GM15510 (cell line): ENCODE measurements around the gene AZIN2.
A peak's percentile ranks its signal among the peaks of the same experiment; 100 is the strongest.

ENCODE experiments used
- POLR2A ChIP-seq: IDR thresholded peaks from 3 replicates; pipeline ENCODE4 v1.6.1; 2011; ENCODE audit warnings: borderline replicate concordance; ENCODE audit not compliant: insufficient read length; ENCODE audit errors: extremely low read depth

AZIN2 gene

DNA sequence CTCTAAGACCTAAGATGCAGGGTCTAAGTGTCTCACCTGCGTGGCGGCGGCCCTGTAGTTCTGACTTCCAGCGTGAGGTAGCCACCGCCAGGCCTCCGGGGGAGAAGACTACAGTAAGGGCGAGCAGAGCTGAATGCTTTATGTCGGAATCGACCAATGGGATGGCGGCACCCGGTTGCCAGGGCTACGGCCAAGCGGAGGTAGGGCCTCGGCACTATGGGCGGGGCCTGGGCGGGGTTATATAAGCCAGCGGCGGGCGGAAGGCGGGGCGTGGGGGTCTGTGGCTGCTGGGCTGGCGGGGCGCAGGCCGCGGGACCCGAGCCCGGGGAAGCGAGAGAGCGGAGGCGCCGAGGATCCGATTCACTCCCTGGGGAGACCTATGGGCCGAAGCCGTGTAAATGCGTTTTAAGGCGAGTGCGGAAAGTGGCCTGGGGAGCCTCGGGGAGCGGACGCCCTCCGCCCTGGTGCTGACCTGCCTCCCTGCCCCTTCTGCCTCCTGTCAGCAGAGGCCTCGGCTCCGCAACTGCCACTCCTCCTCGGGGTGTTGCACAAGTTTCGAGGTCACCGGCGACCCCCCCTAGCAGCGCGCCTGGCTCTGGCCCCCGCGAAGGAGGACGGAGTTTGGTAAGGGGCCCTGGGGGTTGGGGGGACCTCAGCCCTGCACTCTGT is at the start of gene AZIN2:
AZIN2 (plus strand) TSS at position 269 of the 669 bp plus-strand sequence. CDS start 1,097 bp downstream, outside the sequence.
- TF ChIP-seq POLR2A, result no peak

DNA sequence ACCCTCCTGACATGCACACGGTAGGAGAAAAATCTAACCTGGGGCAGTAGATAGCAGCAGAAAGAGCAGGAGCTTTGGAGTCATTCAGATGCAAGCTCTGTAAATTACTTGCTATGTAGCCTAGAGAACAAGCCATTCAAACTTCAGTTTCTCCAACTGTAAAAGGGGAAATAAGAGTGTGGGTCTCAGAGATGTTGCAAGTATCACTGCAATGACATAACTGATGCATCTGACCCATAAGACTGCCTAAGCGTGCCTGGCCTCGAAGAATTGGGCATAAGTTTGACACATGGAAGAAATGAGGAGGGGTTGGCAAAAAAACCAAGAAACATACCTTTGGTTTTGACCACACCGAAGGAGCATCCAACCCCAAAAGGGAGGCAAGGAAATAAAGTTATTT is 49.4 kb upstream of the AZIN2 start:
- no peak for TF ChIP-seq POLR2A

- TF ChIP-seq POLR2A, result no peak
Observed at GRCh38 chr1:33032126-33032869, 48.7 kb upstream of the AZIN2 start.

DNA sequence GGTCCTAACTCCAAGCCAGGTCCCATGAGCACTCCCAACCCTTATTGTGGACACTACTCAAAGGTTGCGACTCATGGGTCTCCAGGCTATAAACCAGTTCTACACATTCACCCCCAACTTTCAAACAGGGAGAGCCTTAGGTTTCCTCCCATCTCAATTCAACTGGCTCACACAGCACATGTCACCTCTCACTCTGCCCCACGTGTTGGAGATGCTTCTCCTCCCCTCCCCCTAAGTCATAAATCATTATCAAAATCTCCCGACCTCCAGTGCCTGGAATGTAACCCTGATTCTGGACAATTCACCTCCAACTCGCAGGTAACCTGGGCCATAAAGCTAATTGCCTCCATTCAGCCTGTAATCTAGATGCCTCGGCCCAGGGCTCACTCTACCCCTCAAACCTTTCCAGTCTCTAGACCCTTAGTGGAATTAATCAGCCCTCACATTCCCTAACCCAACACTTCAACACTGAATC is 44.9 kb upstream of the AZIN2 start:
- TF ChIP-seq POLR2A, result no peak

GRCh38 chr1:33036526-33037503 is 44.1 kb upstream of the AZIN2 start, which contains the start of gene AK2:
Gene AK2 (minus strand): TSS chr1:33036883. CDS start chr1:33036828, 55 bp downstream.
- TF ChIP-seq POLR2A, result peak; percentile 66

DNA sequence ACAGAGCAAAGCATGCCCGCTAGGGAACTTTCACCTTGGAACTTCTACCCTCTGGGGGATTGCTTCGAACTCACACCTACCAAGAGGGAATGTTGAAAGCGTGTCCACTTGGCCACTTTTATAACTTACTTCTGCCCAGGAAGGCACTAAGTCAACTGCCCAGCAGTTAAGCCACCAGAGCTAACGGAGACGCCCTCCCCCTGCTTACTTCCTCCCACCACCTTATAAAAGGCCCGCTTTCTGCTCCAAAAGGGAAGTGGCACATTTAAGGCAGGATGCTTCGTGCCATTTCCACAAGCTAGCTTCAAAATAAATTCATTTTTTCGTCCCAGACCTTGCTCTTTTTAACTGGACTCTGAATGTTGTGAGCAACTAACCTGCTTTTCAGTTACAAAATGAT is 41.1 kb upstream of the AZIN2 start:
- no peak for TF ChIP-seq POLR2A

GRCh38 chr1:33041026-33041425 is 39.9 kb upstream of the AZIN2 start:
- TF ChIP-seq POLR2A, result no peak

DNA sequence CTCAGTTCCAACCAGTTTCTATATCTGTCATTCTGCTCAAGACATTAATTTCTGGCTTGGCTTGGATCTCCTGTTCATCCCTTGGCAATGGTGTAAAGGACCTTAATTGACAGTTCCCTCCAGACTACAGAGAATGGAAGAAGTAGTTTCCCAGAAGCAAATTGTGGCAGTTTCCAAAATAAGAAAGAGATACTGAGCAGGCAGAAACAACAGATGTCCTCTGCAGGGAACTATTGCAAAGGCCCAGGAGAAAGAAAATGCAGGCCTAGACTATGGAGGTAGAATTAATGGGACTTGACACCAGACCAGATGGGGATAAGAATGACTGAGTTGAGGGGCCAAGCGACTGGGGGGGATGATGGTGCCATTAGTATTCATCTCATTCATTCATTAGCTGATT is 38.1 kb upstream of the AZIN2 start:
- TF ChIP-seq POLR2A, result no peak

GRCh38 chr1:33043267-33044092 is 37.5 kb upstream of the AZIN2 start:
- no peak for TF ChIP-seq POLR2A

GRCh38 chr1:33045246-33045645 is 35.7 kb upstream of the AZIN2 start:
- TF ChIP-seq POLR2A, result no peak

- no peak for TF ChIP-seq POLR2A
Observed at GRCh38 chr1:33045814-33046213, 35.1 kb upstream of the AZIN2 start.

- TF ChIP-seq POLR2A, result no peak
Observed at GRCh38 chr1:33047290-33047689, 33.7 kb upstream of the AZIN2 start.

GRCh38 chr1:33047839-33048305 is 33.1 kb upstream of the AZIN2 start:
- no peak for TF ChIP-seq POLR2A

- TF ChIP-seq POLR2A, result no peak
Observed at GRCh38 chr1:33048426-33048825, 32.5 kb upstream of the AZIN2 start.

- no peak for TF ChIP-seq POLR2A
Observed at GRCh38 chr1:33049371-33049770, 31.6 kb upstream of the AZIN2 start.
